ENCODE data around the gene STK31.
"Not testable (repeated sequence)": the region's sequence is repeated elsewhere in the genome, so short reads cannot be mapped to it uniquely, and the experiment has no call there.

The STK31 gene

DNA sequence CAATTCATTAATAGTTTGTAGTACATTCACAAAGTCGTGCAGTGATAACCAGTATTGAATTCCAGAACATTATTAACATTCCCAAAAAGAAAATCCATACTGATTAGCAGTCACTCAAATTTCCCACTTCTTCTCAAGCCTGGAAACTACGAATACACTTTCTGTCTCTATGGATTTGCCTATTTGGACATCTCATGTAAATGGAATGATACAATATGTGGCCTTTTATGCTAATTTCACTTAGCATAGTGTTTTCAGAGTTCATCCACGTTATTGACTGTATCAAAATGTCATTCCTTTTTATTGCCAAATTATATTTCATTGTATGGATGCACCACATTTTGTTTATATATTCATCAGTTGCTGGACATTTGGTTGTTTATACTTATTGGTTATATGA, 78.8 kb downstream of the STK31 start:
- no peak for DNase-seq (ENCODE audit: low read depth in 2 of 2)

DNA sequence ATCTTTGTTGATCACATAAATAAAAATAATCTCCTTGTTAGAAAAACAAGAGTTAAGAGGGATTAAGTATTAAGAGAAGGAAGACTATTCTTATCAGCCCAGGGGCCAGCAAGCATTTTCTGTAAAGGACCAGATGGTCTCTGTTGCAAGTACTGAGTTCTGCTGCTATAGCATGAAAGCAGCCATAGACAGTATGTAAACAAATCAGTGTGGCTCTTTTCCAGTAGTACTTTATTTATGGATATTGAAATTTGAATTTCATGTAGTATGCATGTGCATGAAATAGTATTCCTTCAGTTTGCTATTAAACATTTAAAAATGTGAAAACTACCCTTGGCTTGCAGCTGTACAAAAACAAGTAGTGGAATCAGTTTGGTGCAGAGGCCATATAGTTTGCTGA, 81.7 kb downstream of the STK31 start:
- DNase-seq (ENCODE audit: low read depth in 2 of 2), result no peak

DNA sequence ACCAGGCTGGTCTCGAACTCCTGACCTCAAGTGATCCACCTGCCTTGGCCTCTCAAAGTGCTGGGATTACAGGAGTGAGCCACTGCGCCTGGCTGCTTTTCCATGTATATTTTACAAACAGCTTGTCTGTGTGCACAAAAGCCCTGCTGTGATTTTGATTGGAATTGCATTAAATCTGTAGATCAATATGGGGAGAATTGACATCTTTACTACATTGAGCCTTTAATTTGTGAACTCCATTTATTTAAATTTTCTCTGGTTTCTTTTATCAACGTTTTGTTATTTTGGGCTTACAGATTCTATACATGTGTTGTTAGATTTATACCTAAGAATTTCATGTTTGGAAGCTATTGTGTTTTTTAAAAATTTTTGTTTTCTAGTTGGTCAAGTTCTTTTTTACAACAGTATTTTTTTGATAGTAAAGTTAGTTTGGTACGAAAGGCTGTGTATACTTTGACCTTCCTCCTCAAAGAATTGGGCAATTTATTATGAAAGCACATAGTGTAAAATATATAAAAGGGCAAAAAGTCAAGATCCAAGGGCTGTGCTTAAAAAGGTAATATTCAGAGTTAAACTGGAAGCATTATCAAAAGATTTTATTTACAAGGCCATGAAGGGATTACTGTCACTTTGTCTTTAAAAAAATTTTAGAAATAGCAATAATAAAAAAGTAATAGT, 92.8 kb downstream of the STK31 start:
- DNase-seq (ENCODE audit: low read depth in 2 of 2), result no peak

DNA sequence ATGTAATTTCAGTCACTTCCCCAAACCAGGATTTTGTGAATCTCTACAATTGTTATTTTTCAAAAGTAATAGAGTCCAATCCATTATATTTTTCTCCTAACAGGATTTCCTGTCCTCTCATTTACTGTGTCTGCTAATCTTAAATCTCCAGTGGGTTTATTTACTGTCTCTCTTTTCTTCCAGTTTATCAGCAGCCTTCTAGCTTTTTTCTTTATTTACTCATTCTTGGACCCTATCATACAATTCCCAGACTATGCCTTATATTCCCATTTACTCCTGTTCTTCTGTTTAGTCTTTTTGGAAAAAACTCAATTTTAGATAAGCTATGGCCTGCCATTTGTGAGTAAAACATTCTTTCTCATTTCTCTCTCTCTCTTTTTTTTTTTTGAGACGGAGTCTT, 94.7 kb downstream of the STK31 start:
- no peak for DNase-seq (ENCODE audit: low read depth in 2 of 2)

DNA sequence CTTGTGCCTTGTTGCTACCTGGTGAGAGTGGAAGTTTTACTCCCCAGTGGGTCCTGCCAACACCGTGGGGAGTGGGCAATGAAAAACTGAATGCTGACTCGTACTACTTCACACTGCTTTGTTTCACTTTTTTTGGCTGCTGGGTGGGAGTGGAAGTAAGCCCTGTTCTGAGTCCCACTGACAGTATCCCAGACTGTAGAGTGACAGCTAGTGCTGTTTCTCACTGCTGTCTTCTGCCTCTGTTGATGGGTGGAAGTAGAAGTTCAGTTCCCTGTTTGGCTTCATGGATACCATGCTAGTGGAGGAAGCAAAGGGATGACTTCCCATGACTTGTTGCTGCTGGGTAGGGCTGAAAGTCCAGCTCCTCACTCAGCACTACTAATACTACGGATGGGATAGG, 98.4 kb downstream of the STK31 start:
- DNase-seq (ENCODE audit: low read depth in 2 of 2), result no peak

DNA sequence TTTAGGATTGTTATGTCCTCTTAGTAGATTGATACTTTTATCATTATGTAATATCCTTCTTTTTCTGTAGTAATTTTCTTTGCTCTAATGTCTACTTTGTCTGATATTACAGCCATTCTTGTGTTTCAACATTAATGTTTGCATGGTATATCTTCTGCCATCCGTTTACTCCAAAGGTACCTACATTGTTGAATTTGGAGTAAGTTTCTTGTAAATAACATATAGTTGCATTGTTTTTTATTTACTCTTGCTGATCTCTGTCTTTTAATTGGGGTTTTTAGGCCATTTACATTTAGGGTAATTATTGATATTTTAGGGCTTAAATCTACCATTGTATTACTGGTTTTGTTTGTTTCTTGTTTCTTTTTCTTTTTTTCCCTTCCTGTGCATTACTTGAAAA, 100.1 kb downstream of the STK31 start:
- DNase-seq (ENCODE audit: low read depth in 2 of 2), result no peak

DNA sequence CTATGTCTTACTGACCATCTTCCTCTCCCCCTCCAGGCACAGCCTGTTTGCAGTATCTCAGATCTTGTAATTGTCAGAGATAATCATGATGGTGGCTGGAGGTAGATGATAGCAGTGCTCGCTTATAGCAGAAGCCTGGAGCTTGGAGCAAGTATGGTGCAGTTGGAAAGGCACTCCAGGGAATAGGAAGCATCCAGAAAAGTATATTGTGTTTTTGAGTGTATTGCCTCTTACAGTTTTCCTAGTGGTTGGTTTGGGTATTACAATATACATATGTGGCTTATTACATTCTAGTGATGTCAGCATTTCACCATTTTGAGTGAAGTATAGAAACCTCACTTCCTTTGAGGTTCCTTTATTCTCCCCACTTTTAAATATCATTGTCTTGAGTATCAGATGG, 101.5 kb downstream of the STK31 start:
- no peak for DNase-seq (ENCODE audit: low read depth in 2 of 2)

DNA sequence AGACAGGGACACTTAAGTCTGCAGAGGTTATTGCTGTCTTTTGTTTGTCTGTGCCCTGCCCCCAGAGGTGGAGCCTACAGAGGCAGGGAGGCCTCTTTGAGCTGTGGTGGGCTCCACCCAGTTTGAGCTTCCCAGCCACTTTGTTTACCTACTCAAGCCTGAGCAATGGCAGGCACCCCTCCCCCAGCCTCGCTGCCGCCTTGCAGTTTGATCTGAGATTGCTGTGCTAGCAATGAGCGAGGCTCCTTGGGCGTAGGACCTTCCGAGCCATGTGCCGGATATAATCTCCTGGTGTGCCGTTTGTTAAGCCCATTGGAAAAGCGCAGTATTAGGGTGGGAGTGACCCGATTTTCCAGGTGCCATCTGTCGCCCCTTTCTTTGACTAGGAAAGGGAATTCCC, 118.1 kb downstream of the STK31 start:
- DNase-seq (ENCODE audit: low read depth in 2 of 2), result not testable (repeated sequence)

DNA sequence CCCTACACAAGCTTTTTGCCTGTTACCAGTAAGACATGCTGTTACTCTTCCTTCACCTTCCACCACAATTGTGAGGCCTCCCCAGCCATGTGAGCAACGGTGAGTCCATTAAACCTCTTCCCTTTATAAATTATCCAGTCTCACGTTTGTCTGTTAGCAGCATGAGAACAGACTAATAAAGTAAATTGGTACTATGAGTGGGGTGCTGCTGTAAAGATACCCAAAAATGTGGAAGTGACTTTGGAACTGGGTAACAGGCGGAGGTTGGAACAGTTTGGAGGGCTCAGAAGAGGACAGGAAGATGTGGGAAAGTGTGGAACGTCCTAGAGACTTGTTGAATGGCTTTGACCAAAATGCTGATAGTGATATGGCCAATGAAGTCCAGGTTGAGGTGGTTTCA, 122.7 kb downstream of the STK31 start:
- DNase-seq (ENCODE audit: low read depth in 2 of 2), result not testable (repeated sequence)

DNA sequence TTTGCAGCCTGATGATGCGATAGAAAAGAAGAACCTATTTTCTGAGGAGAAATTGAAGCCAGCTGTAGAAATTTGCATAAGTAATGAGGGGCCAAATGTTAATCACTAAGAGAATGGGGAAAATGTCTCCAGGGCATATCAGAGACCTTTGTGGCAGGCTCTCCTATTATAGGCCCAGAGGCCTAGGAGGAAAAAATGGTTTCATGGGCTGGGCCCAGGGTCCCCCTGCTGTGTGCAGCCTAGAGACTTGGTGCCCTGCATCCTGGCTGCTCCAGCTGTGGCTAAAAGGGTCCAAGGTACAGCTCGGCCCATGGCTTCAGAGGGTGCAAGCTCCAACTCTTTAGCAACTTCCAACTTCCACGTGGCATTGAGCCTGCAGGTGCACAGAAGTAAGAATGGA, 123.4 kb downstream of the STK31 start:
- DNase-seq (ENCODE audit: low read depth in 2 of 2), result no peak

DNA sequence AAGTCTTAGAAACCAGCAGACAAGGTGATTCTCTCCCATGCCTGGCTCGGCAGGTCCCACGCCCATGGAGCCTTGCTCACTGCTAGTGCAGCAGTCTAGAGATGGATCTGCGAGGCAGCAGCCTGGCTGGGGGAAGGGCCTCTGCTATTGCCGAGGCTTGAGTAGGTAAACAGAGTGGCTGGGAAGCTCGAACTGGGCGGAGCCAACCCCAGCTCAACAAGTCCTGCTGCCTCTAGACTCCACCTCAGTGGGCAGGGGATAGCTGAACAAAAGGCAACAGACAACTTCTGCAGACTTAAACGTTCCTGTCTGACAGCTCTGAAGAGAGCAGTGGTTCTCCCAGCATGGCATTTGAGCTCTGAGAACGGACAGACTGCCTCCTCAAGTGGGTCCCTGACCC, 134.8 kb downstream of the STK31 start:
- not testable (repeated sequence) for DNase-seq (ENCODE audit: low read depth in 2 of 2)

DNA sequence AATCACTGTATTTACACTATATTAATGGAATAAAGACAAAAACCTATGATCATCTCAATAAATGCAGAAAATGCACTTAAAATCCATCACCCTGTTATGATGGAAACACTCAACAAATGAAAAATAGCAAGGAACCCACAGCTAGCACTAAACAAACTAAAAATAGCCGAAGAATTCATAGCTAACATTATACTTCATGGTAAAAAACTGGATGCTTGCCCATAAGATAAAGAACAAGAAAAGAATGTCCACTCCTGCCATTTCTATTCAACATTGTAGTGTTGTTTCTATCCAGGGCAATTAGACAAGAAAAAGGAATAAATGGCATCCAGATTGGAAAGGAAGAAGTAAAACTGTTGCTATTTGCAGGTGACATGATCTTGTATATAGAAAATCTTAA, 142.1 kb downstream of the STK31 start:
- no peak for DNase-seq (ENCODE audit: low read depth in 2 of 2)

DNA sequence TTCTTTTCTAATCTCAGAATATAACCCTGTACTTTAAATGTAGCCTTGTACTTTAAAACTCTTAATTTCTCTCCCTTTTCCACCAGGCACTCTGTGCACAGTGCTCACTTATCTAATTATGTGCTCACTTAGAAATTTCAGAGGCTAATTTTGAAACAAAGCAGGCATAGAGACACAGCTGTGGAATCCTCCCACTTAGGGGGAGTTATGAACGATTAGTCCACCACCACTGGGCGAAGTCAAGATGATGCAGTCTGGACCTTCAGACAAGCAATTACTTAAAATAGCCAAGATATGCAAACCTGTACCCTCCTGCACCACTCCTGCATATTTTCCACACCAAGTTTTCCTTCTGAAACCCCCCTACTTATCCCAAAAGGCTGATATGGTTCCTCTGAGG, 143.0 kb downstream of the STK31 start:
- no peak for DNase-seq (ENCODE audit: low read depth in 2 of 2)

DNA sequence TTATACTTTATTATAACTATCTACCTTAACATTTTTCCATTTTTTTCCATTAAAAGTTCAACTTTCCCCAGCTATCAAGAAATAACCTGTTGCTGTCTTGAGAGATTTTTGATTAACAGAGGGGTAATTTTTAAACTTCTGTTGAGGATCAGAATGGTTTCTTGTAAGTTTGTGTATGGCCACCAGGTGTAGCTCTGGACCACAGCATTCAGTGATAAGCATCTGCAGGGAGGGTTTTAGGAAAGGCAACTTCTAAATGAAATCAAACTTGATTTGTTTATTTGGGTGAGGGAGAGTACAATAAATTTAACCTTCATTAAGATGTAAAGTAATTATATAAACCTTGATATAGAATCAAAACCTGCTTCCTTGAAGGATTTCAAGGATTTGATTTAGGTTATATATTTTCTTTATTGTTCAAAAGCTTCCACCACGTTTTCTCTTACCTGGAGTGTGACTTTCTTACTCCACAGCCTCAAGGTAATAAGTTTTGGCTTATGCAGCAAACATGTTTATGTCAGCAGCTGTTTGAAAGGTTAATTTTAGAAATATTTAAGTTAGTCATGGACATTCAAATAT, 153.3 kb downstream of the STK31 start:
- DNase-seq (ENCODE audit: low read depth in 2 of 2), result no peak

DNA sequence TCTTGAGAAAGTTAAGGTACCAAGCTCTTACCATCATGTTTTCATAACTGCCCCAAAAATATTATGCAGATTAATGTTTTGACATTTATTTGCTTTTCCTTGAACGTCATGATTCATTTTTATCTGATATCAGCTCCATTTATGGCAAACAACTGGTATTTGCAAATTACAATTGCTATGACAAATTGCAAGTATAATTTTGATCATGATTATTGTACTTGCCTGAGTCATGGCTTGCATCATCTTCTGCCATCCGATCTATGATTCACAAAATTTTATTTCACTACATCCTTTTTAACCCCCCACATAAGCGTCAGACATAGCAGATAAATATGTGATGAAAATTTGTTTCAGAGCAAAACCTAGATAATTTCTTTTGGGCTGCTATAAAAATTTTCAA, 155.0 kb downstream of the STK31 start:
- DNase-seq (ENCODE audit: low read depth in 2 of 2), result no peak

DNA sequence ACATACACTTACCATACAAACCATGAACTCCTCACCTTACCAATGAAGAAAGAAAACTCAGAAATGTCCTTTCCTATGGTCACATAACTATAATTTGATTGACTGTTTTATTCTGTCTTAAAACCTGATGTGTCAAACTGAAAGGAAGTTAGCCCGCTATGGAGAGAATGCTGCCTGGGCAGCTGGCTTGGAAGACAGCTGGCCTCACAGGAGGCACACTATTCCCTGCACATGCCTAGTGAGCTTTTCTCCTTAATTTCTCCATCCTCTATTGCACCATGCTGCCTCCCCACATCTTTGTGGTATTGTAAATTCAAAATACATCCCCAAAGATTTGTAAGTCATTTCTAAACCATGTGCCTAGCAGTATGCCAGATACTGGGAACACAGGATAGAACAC, 163.3 kb downstream of the STK31 start:
- no peak for DNase-seq (ENCODE audit: low read depth in 2 of 2)

DNA sequence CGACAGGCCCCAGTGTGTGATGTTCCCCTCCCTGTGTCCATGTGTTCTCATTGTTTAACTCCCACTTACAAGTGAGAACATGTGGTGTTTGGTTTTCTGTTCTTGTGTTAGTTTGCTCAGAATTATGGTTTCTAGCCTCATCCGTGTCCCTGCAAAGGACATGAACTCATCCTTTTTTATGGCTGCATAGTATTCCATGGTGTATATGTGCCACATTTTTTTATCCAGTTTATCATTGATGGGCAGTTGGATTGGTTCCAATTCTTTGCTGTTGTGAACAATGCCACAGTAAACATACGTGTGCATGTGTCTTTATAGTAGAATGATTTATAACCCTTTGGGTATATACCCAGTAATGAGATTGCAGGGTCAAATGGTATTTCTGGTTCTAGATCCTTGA, 166.5 kb downstream of the STK31 start:
- not testable (repeated sequence) for DNase-seq (ENCODE audit: low read depth in 2 of 2)
